HG02678 (cell line): ENCODE data around the gene POU2F1.

Experiments
- ATAC-seq: cut with Tn5 transposase; IDR thresholded peaks from one replicate; pipeline ENCODE4 v1.9.1; 2021; ENCODE audit warnings: mild to moderate bottlenecking, moderate library complexity; ENCODE audit not compliant: unreplicated experiment

Gene POU2F1

GRCh38 chr1:167457936-167458584 lies 237.4 kb downstream of the POU2F1 start:
- ATAC-seq, result no peak

DNA sequence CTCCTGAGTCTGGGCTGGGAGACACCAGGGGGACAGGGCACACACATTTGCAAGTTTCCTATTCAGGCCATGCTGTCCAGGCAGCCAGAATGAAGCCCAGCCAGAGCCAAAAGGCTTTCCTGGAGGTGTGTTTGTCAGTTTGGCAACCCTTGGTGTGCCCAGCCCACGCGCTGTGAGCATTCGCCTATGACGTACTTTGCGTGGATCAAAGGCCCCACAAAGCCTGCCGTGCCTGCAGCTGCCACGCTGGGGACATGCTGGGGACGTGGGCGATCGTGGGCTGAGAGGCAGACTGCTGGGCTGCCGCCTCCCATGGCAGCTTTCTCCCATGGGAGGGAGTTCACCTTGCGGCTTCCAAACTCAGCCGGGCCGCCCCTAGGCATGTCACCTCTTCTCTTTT lies 240.2 kb downstream of the POU2F1 start:
- no peak for ATAC-seq

DNA sequence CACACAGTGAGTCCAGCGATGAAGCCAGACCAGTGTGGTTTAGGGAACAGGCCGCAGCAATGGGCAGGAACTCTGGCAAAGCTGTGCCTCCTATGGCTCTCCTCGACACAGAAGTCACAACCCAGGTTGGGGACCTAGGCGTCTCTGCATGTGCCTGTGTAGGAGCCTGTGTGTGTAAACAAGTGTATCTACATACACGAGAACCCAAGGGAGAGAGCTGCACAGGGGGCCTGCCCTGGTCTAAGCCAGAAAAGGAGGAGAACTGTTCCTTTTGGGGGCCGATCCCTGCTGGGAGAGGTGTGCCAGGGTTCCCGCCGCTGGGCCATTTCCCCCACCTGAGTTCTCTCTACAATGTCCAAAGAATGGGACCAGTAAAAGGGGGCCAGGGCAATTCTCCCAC lies 241.7 kb downstream of the POU2F1 start:
- no peak for ATAC-seq

DNA sequence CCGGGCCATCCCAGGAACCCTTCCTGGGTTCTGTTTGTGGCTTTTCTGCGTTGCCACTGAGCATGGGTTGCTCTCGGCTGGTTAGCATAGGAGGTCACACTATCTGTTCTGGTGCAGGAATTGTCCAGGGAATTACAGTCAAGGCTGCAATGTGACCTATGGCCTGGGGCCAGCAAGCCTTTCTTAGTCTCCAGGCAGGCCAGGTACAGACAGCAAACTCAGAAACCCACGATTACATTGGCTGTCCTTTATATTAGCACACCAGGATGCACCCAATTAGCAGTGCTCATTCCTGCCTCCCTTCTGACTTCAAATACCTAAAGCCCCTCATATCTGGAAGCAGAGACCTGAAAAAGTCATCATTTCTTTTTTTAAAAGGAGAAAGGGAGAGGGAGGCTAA lies 242.4 kb downstream of the POU2F1 start:
- no peak for ATAC-seq

GRCh38 chr1:167463875-167464575 lies 243.3 kb downstream of the POU2F1 start:
- no peak for ATAC-seq

DNA sequence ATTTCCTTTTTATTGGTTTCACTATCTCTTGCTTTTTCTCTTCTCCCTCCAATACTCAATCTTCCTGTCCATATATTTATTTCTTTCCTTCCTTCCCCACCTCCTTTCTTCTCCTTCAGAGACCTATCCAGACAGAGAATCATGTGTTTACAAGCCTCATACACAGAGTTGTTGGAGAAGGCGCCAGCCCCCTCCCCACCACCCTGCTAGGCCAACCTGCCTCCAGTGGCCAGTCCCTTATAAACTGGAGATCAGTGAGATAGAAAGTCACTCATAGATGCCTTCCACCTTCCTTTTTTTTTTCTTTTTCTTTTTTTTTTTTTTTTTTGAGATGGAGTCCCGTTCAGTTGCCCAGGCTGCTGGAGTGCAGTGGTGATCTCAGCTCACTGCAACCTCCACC lies 244.3 kb downstream of the POU2F1 start:
- no peak for ATAC-seq

- no peak for ATAC-seq
Measured at GRCh38 chr1:167465743-167466142, 245.1 kb downstream of the POU2F1 start.

DNA sequence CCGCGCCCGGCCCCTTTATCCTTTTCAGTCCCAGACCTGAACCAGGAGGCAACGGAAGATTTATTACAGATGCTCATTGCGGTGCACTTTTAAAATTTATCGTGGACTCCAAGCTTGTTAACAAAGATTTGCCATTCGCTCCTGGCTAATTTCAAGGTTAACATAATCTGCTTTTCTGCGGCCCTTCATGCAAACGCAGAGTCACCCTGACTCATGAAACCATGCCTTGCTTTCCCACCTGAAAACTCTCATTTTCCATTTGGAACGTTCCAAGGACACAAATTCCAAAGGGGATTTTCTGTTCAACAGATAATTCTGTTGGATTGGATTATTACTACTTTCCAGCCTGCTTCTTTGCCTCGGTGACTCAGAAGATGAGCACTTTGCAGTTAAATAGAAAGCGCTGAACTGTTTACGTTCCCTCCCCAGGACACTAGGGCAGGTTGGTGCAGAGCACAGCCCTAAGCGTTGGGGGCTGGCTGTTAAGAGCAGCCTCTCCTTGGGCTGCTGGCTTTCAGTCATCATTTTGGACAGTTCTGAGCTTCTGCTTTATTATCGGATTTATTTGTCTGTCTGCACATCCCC lies 246.5 kb downstream of the POU2F1 start:
- ATAC-seq, result no peak

DNA sequence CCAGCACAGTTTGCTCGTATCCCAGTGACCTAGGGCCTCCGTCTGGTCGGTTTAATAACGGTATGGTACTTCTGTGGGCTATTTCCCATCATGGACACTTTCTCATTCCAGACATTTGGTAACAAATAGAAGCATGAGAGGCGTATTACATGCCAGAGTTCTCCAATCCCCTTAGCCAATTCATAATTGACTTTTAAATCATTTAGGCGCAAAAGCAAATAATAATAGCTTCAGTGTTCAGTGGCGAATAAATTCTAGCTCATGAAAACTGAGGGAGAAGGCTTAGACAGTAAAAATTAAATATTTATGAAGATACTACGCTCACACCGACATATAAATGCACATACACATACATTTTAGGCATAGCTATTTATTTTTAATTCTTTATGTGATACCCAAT lies 247.1 kb downstream of the POU2F1 start:
- ATAC-seq, result no peak

- no peak for ATAC-seq
Measured at GRCh38 chr1:167469280-167469965, 248.7 kb downstream of the POU2F1 start.

DNA sequence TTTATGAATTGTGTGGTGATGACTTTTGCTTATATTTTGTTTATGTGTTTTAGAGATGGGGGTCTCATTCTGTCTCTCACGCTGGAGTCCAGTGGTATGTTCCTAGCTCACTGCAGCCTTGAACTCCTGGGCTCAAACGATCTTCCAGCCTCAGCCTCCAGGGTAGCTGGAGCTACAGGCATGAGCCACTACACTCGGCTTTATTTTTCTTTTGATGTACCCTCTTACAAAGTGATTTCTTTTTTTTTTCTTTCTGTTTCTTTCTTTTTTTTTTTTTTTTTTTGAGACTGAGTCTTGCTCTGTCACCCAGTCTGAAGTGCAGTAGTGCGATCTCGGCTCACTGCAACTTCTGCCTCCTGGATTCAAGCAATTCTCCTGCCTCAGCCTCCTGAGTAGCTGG lies 250.9 kb downstream of the POU2F1 start:
- ATAC-seq, result no peak

- no peak for ATAC-seq
Measured at GRCh38 chr1:167472752-167473521, 252.3 kb downstream of the POU2F1 start.

DNA sequence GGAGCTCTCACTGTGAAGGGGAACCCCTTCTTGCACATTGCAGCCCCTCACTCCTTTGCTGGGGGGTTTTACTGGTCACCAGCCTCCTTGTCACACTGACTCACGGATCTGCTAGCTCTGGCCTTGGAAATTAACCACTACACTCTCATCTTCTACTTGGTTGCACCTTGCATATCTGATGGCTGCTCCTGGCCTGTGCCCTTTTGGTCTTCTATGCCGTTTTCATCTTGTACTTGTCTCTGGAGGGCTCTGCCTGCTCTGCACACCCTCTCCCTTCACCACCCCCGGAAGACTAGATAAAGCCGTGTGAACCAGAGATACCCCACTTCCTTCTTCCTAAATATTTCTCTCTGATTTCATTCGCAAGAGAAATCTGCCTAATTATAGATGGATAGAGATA lies 253.1 kb downstream of the POU2F1 start:
- ATAC-seq, result no peak

DNA sequence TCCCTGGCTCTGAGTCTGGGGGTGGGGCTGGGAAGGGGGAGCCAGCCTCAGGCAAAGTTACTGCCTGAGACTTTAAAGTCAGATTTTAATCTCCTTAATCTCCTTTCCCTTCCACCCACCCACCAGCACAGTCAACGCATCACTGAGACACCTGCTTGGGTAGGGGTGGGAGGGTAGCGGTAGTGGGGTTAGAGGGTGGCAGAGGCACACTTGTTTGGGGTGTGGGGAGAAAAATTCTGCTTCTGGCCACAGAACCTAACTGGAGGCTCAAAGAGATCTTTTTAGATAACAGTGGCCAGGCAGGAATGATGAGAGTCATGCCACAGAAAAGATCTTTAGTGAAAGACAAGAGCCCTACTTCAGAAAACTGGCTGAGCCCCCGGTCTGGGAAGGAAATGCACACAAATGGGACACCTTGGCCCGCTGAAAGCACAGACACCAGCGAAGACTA lies 253.5 kb downstream of the POU2F1 start:
- no peak for ATAC-seq

GRCh38 chr1:167476061-167476460 lies 255.4 kb downstream of the POU2F1 start:
- ATAC-seq, result no peak
